ENCODE data around the gene KCNJ14.

KCNJ14 gene

GRCh38 chr19:48509467-48510194 is 54.3 kb downstream of the KCNJ14 start:
- DNase-seq, result no peak

- DNase-seq, result peak in 13 of 14 donors; percentile 13 to 85 (median 69)
These were observed 55.3 kb downstream of the KCNJ14 start for GRCh38 chr19:48510421-48511268.

- DNase-seq, result peak in 2 of 14 donors; percentile 43 to 44
These were observed 56.0 kb downstream of the KCNJ14 start for GRCh38 chr19:48511321-48511731.

- peak; percentile 30 to 98 (median 68) for DNase-seq
These were observed 56.6 kb downstream of the KCNJ14 start, which contains the start of gene LMTK3 for GRCh38 chr19:48511800-48512503. Gene LMTK3 (minus strand): TSS chr19:48511835. CDS start chr19:48511576, 259 bp downstream.

GRCh38 chr19:48512504-48513288 is 57.3 kb downstream of the KCNJ14 start:
- DNase-seq, result no peak

- peak in 13 of 14 donors; percentile 30 to 92 (median 64) for DNase-seq
These were observed 58.1 kb downstream of the KCNJ14 start for GRCh38 chr19:48513289-48514122.

GRCh38 chr19:48514123-48514458 is 58.7 kb downstream of the KCNJ14 start:
- no peak for DNase-seq

- DNase-seq, result no peak
These were observed 61.2 kb downstream of the KCNJ14 start for GRCh38 chr19:48516536-48516935.

All from C1 segment of cervical spinal cord (tissue), 14 donors.